ENCODE data around the gene CAD.

Gene CAD

GRCh38 chr2:27231921-27232320 lies 14.8 kb downstream of the CAD start:
- no peak for DNase-seq

GRCh38 chr2:27233341-27233740 lies 16.2 kb downstream of the CAD start:
- no peak for DNase-seq

GRCh38 chr2:27236136-27236535 lies 19.0 kb downstream of the CAD start:
- no peak for DNase-seq

- no peak for DNase-seq
Measured at GRCh38 chr2:27236626-27237025, 19.5 kb downstream of the CAD start.

GRCh38 chr2:27237341-27237945 lies 20.3 kb downstream of the CAD start:
- DNase-seq: no peak

- DNase-seq: no peak
Measured at GRCh38 chr2:27238976-27239375, 21.8 kb downstream of the CAD start.

- DNase-seq: no peak
Measured at GRCh38 chr2:27240406-27240805, 23.2 kb downstream of the CAD start.

GRCh38 chr2:27241761-27242613 lies 24.8 kb downstream of the CAD start:
- no peak for DNase-seq

- no peak for DNase-seq
Measured at GRCh38 chr2:27242614-27242951, 25.4 kb downstream of the CAD start.

GRCh38 chr2:27243391-27244130 lies 26.4 kb downstream of the CAD start:
- no peak for DNase-seq

- no peak for DNase-seq
Measured at GRCh38 chr2:27245116-27245515, 27.9 kb downstream of the CAD start.

GRCh38 chr2:27245626-27246025 lies 28.5 kb downstream of the CAD start:
- DNase-seq: no peak

- no peak for DNase-seq
Measured at GRCh38 chr2:27247893-27248292, 30.7 kb downstream of the CAD start.

- DNase-seq: no peak
Measured at GRCh38 chr2:27249159-27249890, 32.2 kb downstream of the CAD start.

GRCh38 chr2:27249891-27250651 lies 32.9 kb downstream of the CAD start:
- peak; percentile 19 for DNase-seq

- no peak for DNase-seq
Measured at GRCh38 chr2:27250652-27251379, 33.6 kb downstream of the CAD start.

- DNase-seq: no peak
Measured at GRCh38 chr2:27251766-27252165, 34.6 kb downstream of the CAD start.

- DNase-seq: no peak
Measured at GRCh38 chr2:27255187-27255586, 38.0 kb downstream of the CAD start.

GRCh38 chr2:27255660-27256059 lies 38.5 kb downstream of the CAD start:
- DNase-seq: no peak

GRCh38 chr2:27256855-27257454 lies 39.8 kb downstream of the CAD start:
- DNase-seq: no peak

- no peak for DNase-seq
Measured at GRCh38 chr2:27258051-27258450, 40.9 kb downstream of the CAD start.
